Ovary (tissue), 10 donors: Measurements from ENCODE around the gene PPFIA4. TPM values are rescaled to one million over a fixed set of nuclear protein-coding genes. Genes with fewer than 3 reads are reported as not detected.

ENCODE experiments used
- DNase-seq, 5 donors: peaks; one replicate each; pipeline ENCODE4 v3.0.0-alpha.2; 2019 to 2020
- H3K27ac ChIP-seq, 2 donors: fragments of 200-600 bp; one replicate each; pipeline versions ENCODE4 v1.5.1 to v1.8.0; 2019 to 2022
- H3K27me3 ChIP-seq: fragments of 200-600 bp; one replicate; pipeline ENCODE4 v1.8.0; 2022
- H3K36me3 ChIP-seq: fragments of 200-600 bp; sonication (generic); one replicate; pipeline ENCODE4 v1.5.1; 2019
- H3K4me1 ChIP-seq: one replicate; pipeline ENCODE4 v1.8.1; 2013; ENCODE audit warnings: mild to moderate bottlenecking, moderate library complexity; ENCODE audit not compliant: insufficient read depth
- H3K4me3 ChIP-seq: fragments of 200-600 bp; sonication (generic); one replicate; pipeline ENCODE4 v1.5.1; 2017
- H3K9me3 ChIP-seq, 2 donors: fragments of 200-600 bp in 1 of 2; sonication (generic) in 1 of 2; one replicate each; pipeline versions ENCODE4 v1.5.1 to v1.8.1; 2013 to 2019; ENCODE audit warnings: mild to moderate bottlenecking in 1 of 2, moderate library complexity in 1 of 2
- CTCF ChIP-seq, 3 donors: fragments of 450-650 bp in 2 of 3; fragments of 200-600 bp in 1 of 3; IDR thresholded peaks; one replicate each; pipeline versions ENCODE4 v1.5.1 to v1.8.0; 2016 to 2022; ENCODE audit warnings: antibody characterized with exemption in 3 of 3, mild to moderate bottlenecking in 1 of 3
- EP300 ChIP-seq: sonication (generic); formaldehyde crosslinking; IDR thresholded peaks from one replicate; pipeline ENCODE4 v1.6.1; 2017; ENCODE audit warnings: antibody characterized with exemption
- POLR2A ChIP-seq: fragments of 450-650 bp; IDR thresholded peaks from one replicate; pipeline ENCODE4 v1.6.1; 2017; ENCODE audit warnings: antibody characterized with exemption, mild to moderate bottlenecking, moderate library complexity
- WGBS, 3 donors: extraction: QIAGEN DNeasy Blood & Tissue Kit in 1 of 3; methylation state at CpG; one replicate each; pipeline versions ENCODE4 v1.1.5 to v1.1.7; 2013 to 2017; 5-methylcytosine and 5-hydroxymethylcytosine counted together
- intact Hi-C, 4 donors: fragments of 100-400 bp; cut with DNase I; formaldehyde crosslinking; loops; one replicate each; pipeline versions ENCODE4 v1.11.0 to v1.15.1; 2022 to 2023
- long read RNA-seq, 3 donors: library from polyadenylated mRNA in 2 of 3; unstranded in 2 of 3; transcript quantifications; one replicate each; pipeline ENCODE4 v2.0.0 and lab custom pipeline, GENCODE V29; 2021 to 2026
- polyA plus RNA-seq, 2 donors: library from polyadenylated mRNA; stranded (reverse); fragments of 200-250 nt in 1 of 2; fragments of 350-450 nt in 1 of 2; fragmentation: Illumina TruSeq in 1 of 2; extraction: RNeasy Lipid Tissue Mini Kit (QIAGEN cat#74804) in 1 of 2; gene quantifications; one replicate each; pipeline ENCODE4 v1.2.3, GENCODE V29; 2013 to 2014
- total RNA-seq, 7 donors: library from RNA; depleted of rRNA in 2 of 7; stranded (reverse); fragments of >200 nt in 2 of 7; fragmentation: NEBNext Ultra II Directional in 3 of 7; extraction: Animal tissue kit (Norgen Biotek cat#: 25700) in 3 of 7; gene quantifications; one replicate each; pipeline versions ENCODE4 v1.1.0 to v1.2.4, GENCODE V29; 2016 to 2023
- donor health status: DM: no; HTN: no; CAD: no; lungs with moderate emphysema.
- donor health status: DM: no; HTN: no; CAD: no.
- donor health status: Bipolar disorder and iron deficiency.
- donor health status: DM: yes; HTN: yes; CAD: no.
- donor health status: DM: no; HTN: no; CAD: no.
- donor health status: DM: yes; HTN: yes; CAD: no.

PPFIA4 gene
- total RNA-seq (1 to 10 TPM; 1.0 to 2.6 (median 1.6) TPM), polyA plus RNA-seq (under 1 TPM; 0.35 to 0.53 TPM)
- long read RNA-seq, donor 1, partial matches to known transcripts: 0 of 1 reads
- long read RNA-seq, donor 1, other reads (novel, unspliced or antisense): 1 of 1 reads
- long read RNA-seq, donor 2: 0 reads
- long read RNA-seq, donor 3, partial matches to known transcripts: 0 of 1 reads
- long read RNA-seq, donor 3, other reads (novel, unspliced or antisense): 1 of 1 reads

- peak within 1 kb of the TSS in 1 of 2 donors; percentile 69 for H3K27ac ChIP-seq
- H3K36me3 ChIP-seq: no peaks in the 10 kb centered on the region
- H3K27me3 ChIP-seq: no peaks in the 10 kb centered on the region
- H3K9me3 ChIP-seq: no peaks in the 10 kb centered on the region
- DNase-seq: peak; percentile 84 to 94 (median 89)
- peak within 1 kb of the TSS; percentile 42 for H3K4me3 ChIP-seq
- intact Hi-C loops: no loop called here
- 8 to 23% (median 15%) methylated on average over 20 to 52 of the region's 52 CpGs for WGBS, 3 donors
- H3K4me1 ChIP-seq: peaks cover 8% of the 10 kb centered on the region
- no peak for TF ChIP-seq EP300
- TF ChIP-seq POLR2A: no peak
- TF ChIP-seq CTCF (IDR thresholded peaks at IDR 0.05): no peak
These were observed at the start of gene PPFIA4 for GRCh38 chr1:203026031-203026665. Gene PPFIA4, plus strand, starts transcription at chr1:203026491. Its CDS starts 12,518 bp downstream, at chr1:203039009.

GRCh38 chr1:202976633-202977032 lies 49.7 kb upstream of the PPFIA4 start:
- WGBS, 3 donors: 49 to 55% (median 55%) methylated on average over 3 of the region's 3 CpGs
- H3K4me3 ChIP-seq: no peak overlapping the region
- no peak for DNase-seq
- no peak overlapping the region for H3K27ac ChIP-seq
- H3K4me1 ChIP-seq: no peaks in the 10 kb centered on the region
- intact Hi-C loops: no loop called here
- no peaks in the 10 kb centered on the region for H3K9me3 ChIP-seq
- no peaks in the 10 kb centered on the region for H3K36me3 ChIP-seq
- no peaks in the 10 kb centered on the region for H3K27me3 ChIP-seq
- TF ChIP-seq EP300: no peak
- TF ChIP-seq CTCF (IDR thresholded peaks at IDR 0.05): no peak
- no peak for TF ChIP-seq POLR2A

GRCh38 chr1:202979459-202979858 lies 46.8 kb upstream of the PPFIA4 start:
- no peak overlapping the region for H3K4me3 ChIP-seq
- no peaks in the 10 kb centered on the region for H3K27me3 ChIP-seq
- H3K36me3 ChIP-seq: no peaks in the 10 kb centered on the region
- TF ChIP-seq EP300: no peak
- no peak for TF ChIP-seq CTCF (IDR thresholded peaks at IDR 0.05)
- no peak for TF ChIP-seq POLR2A
- no peaks in the 10 kb centered on the region for H3K4me1 ChIP-seq
- no peak overlapping the region for H3K27ac ChIP-seq
- WGBS, 3 donors: 68 to 73% (median 71%) methylated on average over 2 of the region's 2 CpGs
- intact Hi-C loops: no loop called here
- no peaks in the 10 kb centered on the region for H3K9me3 ChIP-seq
- no peak for DNase-seq

GRCh38 chr1:202981939-202982338 lies 44.4 kb upstream of the PPFIA4 start:
- no peaks in the 10 kb centered on the region for H3K9me3 ChIP-seq
- no peak for DNase-seq
- 38 to 57% (median 48%) methylated on average over 2 of the region's 2 CpGs for WGBS, 3 donors
- intact Hi-C loops: no loop called here
- no peaks in the 10 kb centered on the region for H3K27me3 ChIP-seq
- no peaks in the 10 kb centered on the region for H3K36me3 ChIP-seq
- H3K27ac ChIP-seq: no peak overlapping the region
- no peaks in the 10 kb centered on the region for H3K4me1 ChIP-seq
- H3K4me3 ChIP-seq: no peak overlapping the region
- no peak for TF ChIP-seq CTCF (IDR thresholded peaks at IDR 0.05)
- no peak for TF ChIP-seq POLR2A
- TF ChIP-seq EP300: no peak
